SK-N-SH (cell line): ENCODE measurements around the gene HSPBP1. TPM values are rescaled to one million over a fixed set of nuclear protein-coding genes. Genes with fewer than 3 reads are reported as not detected.

Source experiments
- CTCF ChIA-PET: fragments of 300-600, 350-600 bp; formaldehyde crosslinking; extraction: SDS; loops from one replicate; lab custom pipeline; 2021; lab: Yijun Ruan, JAX
- POLR2A ChIA-PET: fragments of 350-600 bp; sonication (Branson Sonifier 250); formaldehyde crosslinking; extraction: SDS; loops from one replicate; lab custom pipeline; 2020; ENCODE audit warnings: antibody characterized with exemption, inconsistent platforms; lab: Yijun Ruan, JAX
- DNase-seq: peaks from one replicate; pipeline ENCODE4 v3.0.0; 2012
- H2AFZ ChIP-seq: fragments of 200-600 bp; sonication (generic); 2 replicates; pipeline ENCODE4 v1.8.1; 2016; ENCODE audit warnings: antibody characterized with exemption, mild to moderate bottlenecking, low read depth
- H3F3A ChIP-seq: fragments of 200-600 bp; sonication (generic); replicated peaks from 2 replicates; pipeline ENCODE3; 2016; ENCODE audit warnings: antibody characterized with exemption, mild to moderate bottlenecking; ENCODE audit not compliant: insufficient read depth
- H3K27ac ChIP-seq, 2 experiments: fragments of 200-500 bp in 1 of 2; fragments of 200-600 bp in 1 of 2; sonication (Bioruptor generic) in 1 of 2; sonication (generic), shearing (Covaris generic) in 1 of 2; 2 replicates each; pipeline versions ENCODE4 v1.5.1 to v1.6.1; 2014 to 2016; ENCODE audit warnings: low read depth in 2 of 2, inconsistent platforms in 1 of 2, low read length in 1 of 2, mild to moderate bottlenecking in 1 of 2, mixed read lengths in 1 of 2
- H3K27me3 ChIP-seq: fragments of 200-600 bp; sonication (generic), shearing (Covaris generic); 2 replicates; pipeline ENCODE4 v1.6.1; 2016; ENCODE audit warnings: mixed run types; ENCODE audit not compliant: insufficient read depth
- H3K36me3 ChIP-seq, 2 experiments: fragments of 200-500 bp in 1 of 2; fragments of 200-600 bp in 1 of 2; sonication (Bioruptor generic) in 1 of 2; sonication (generic) in 1 of 2; replicated peaks in 1 of 2; 2 replicates each; pipeline versions ENCODE3 to v1.5.1; 2014 to 2016; ENCODE audit warnings: low read length in 1 of 2, mild to moderate bottlenecking in 1 of 2; ENCODE audit not compliant: insufficient read depth in 2 of 2, control insufficient read depth in 1 of 2
- H3K4me1 ChIP-seq, 2 experiments: fragments of 200-500 bp in 1 of 2; fragments of 200-600 bp in 1 of 2; sonication (Bioruptor generic) in 1 of 2; sonication (generic), shearing (Covaris generic) in 1 of 2; 2 replicates each; pipeline versions ENCODE4 v1.5.1 to v1.6.1; 2014 to 2016; ENCODE audit warnings: low read depth in 1 of 2, low read length in 1 of 2, mixed run types in 1 of 2; ENCODE audit not compliant: insufficient read depth in 2 of 2, control insufficient read depth in 1 of 2
- H3K4me2 ChIP-seq: fragments of 200-600 bp; sonication (generic), shearing (Covaris generic); 2 replicates; pipeline ENCODE4 v1.6.1; 2017; ENCODE audit warnings: mixed run types
- H3K4me3 ChIP-seq, 2 experiments: fragments of 200-500 bp in 1 of 2; fragments of 200-600 bp in 1 of 2; sonication (Bioruptor generic) in 1 of 2; sonication (generic), shearing (Covaris generic) in 1 of 2; 2 replicates each; pipeline versions ENCODE4 v1.5.1 to v1.8.1; 2014 to 2016; ENCODE audit warnings: low read depth in 2 of 2, inconsistent platforms in 1 of 2, low read length in 1 of 2, mild to moderate bottlenecking in 1 of 2, mixed read lengths in 1 of 2, moderate library complexity in 1 of 2
- H3K79me2 ChIP-seq: fragments of 200-600 bp; sonication (generic); 2 replicates; pipeline ENCODE4 v1.8.1; 2017; ENCODE audit warnings: mild to moderate bottlenecking; ENCODE audit not compliant: insufficient read depth
- H3K9ac ChIP-seq: fragments of 200-600 bp; sonication (generic); 2 replicates; pipeline ENCODE4 v1.6.1; 2017; ENCODE audit warnings: mixed run types
- H3K9me2 ChIP-seq: fragments of 200-600 bp; sonication (generic); 2 replicates; pipeline ENCODE4 v1.6.1; 2017; ENCODE audit warnings: mixed run types
- H3K9me3 ChIP-seq: fragments of 200-600 bp; sonication (generic); 2 replicates; pipeline ENCODE4 v1.6.1; 2017; ENCODE audit warnings: mixed run types, mild to moderate bottlenecking, moderate library complexity
- H4K20me1 ChIP-seq: fragments of 200-600 bp; sonication (generic); 2 replicates; pipeline ENCODE4 v1.6.1; 2017; ENCODE audit warnings: mild to moderate bottlenecking, mixed run types; ENCODE audit not compliant: insufficient read depth
- CHD2 ChIP-seq: fragments of 150-350 bp; IDR thresholded peaks from 2 replicates; pipeline ENCODE4 v1.6.1; 2018; ENCODE audit warnings: low read length; ENCODE audit not compliant: partially characterized antibody
- EP300 ChIP-seq, 2 experiments: IDR thresholded peaks; 2 replicates each; pipeline versions ENCODE4 v1.4.0 to v1.6.1; 2012; ENCODE audit warnings: borderline replicate concordance in 1 of 2, low read depth in 1 of 2, low read length in 1 of 2
- EZH2phosphoT487 ChIP-seq: fragments of 200-600 bp; sonication (generic); IDR thresholded peaks from 2 replicates; pipeline ENCODE4 v1.6.1; 2017; ENCODE audit warnings: low read depth, mixed run types, mild to moderate bottlenecking, antibody characterized with exemption, moderate library complexity, borderline replicate concordance
- FOSL2 ChIP-seq: IDR thresholded peaks from 2 replicates; pipeline ENCODE4 v1.4.0; 2012; ENCODE audit warnings: low read depth, mild to moderate bottlenecking, moderate library complexity, borderline replicate concordance
- FOXJ3 ChIP-seq: sonication (generic); formaldehyde crosslinking; IDR thresholded peaks from 2 replicates; pipeline ENCODE4 v1.5.1; 2020; ENCODE audit warnings: mild to moderate bottlenecking, missing genetic modification reagents
- GABPA ChIP-seq: IDR thresholded peaks from 2 replicates; pipeline ENCODE4 v1.4.0; 2012; ENCODE audit warnings: low read depth, mild to moderate bottlenecking
- JUND ChIP-seq: IDR thresholded peaks from 2 replicates; pipeline ENCODE4 v1.4.0; 2012
- MEF2A ChIP-seq: IDR thresholded peaks from 2 replicates; pipeline ENCODE4 v1.4.0; 2012; ENCODE audit warnings: low read depth, borderline replicate concordance
- POLR2AphosphoS5 ChIP-seq: IDR thresholded peaks from 2 replicates; pipeline ENCODE4 v1.6.1; 2012; ENCODE audit warnings: low read depth, low read length
- RFX5 ChIP-seq: IDR thresholded peaks from 2 replicates; pipeline ENCODE4 v1.6.1; 2012; ENCODE audit warnings: mild to moderate bottlenecking, improper control_type of control experiment, low read length
- TCF12 ChIP-seq: IDR thresholded peaks from 2 replicates; pipeline ENCODE4 v1.4.0; 2012
- YY1 ChIP-seq: IDR thresholded peaks from 2 replicates; pipeline ENCODE4 v1.4.0; 2012; ENCODE audit warnings: low read depth, mild to moderate bottlenecking
- WGBS: methylation state at CpG from one replicate; pipeline ENCODE4 v1.1.6; 2017; ENCODE audit warnings: low lambda C conversion rate; 5-methylcytosine and 5-hydroxymethylcytosine counted together
- polyA plus RNA-seq, 3 experiments: library from polyadenylated mRNA; depleted of rRNA; stranded (reverse); fragments of >200 nt; gene quantifications; 2 replicates each; pipeline ENCODE4 v1.2.3, GENCODE V29; 2012
- TF ChIP-seq, protein P1 (sequence below): fragments of 150-350 bp; IDR thresholded peaks from 2 replicates; pipeline ENCODE4 v1.6.1; 2017; ENCODE audit warnings: antibody characterized with exemption, low read length, low read depth, borderline replicate concordance
- TF ChIP-seq, protein P2 (sequence below): IDR thresholded peaks from 2 replicates; pipeline ENCODE4; 2012

HSPBP1 gene
- polyA plus RNA-seq, 1 of the 3 experiments (the other 2 are of a cell fraction), result 55.4 TPM

DNA sequence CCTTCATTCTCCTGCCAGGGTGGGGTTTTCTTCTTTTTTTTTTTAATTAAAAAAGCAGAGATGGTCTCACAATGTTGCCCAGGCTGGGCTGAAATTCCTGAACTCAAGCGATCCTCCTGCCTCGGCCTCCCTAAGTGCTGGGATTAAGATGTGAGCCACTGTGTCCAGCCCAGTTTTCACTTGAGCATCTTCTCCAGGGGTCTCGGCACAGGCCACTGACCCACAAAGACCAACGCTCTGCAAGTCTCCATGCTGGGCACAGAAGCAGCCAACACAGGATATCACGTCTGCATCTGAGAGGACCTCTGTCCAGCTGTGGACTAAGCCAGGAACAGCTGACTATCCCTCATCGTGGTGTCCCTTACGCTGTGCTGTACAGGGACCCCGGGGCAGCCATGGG is 41.9 kb downstream of the HSPBP1 start:
- CTCF ChIA-PET, result interaction anchor here (1.1 kb wide), 1 partner anchor 10 kb away, joined by 5 read pairs; no protein-coding TSS in a partner anchor
- no peaks in the 10 kb centered on the region for H3K4me1 ChIP-seq
- no peak overlapping the region for H3K4me3 ChIP-seq
- H3K79me2 ChIP-seq, result no peaks in the 10 kb centered on the region
- H3K9ac ChIP-seq, result no peak overlapping the region
- H3K4me2 ChIP-seq, result no peak overlapping the region
- no peaks in the 10 kb centered on the region for H3K9me2 ChIP-seq
- H3K27me3 ChIP-seq, result no peaks in the 10 kb centered on the region
- peaks cover 33 to 74% of the 10 kb centered on the region in 2 experiments for H3K36me3 ChIP-seq
- no peaks in the 10 kb centered on the region for H3K9me3 ChIP-seq
- WGBS, result 93% methylated on average over 7 of the region's 8 CpGs
- no peak for TF ChIP-seq TCF12
- no peak for TF ChIP-seq EP300 (IDR thresholded peaks at IDR 0.05; ENCODE audit: borderline replicate concordance in 1 of 2, low read depth in 1 of 2, low read length in 1 of 2)
- no peak for TF ChIP-seq GABPA
- TF ChIP-seq RFX5, result no peak
- no peak for TF ChIP-seq MEF2A
- TF ChIP-seq, protein P1, sequence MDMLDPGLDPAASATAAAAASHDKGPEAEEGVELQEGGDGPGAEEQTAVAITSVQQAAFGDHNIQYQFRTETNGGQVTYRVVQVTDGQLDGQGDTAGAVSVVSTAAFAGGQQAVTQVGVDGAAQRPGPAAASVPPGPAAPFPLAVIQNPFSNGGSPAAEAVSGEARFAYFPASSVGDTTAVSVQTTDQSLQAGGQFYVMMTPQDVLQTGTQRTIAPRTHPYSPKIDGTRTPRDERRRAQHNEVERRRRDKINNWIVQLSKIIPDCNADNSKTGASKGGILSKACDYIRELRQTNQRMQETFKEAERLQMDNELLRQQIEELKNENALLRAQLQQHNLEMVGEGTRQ, result no peak
- no peak for TF ChIP-seq JUND
- no peak for TF ChIP-seq YY1
- TF ChIP-seq POLR2AphosphoS5, result no peak
- no peak for TF ChIP-seq CHD2
- TF ChIP-seq, protein P2, sequence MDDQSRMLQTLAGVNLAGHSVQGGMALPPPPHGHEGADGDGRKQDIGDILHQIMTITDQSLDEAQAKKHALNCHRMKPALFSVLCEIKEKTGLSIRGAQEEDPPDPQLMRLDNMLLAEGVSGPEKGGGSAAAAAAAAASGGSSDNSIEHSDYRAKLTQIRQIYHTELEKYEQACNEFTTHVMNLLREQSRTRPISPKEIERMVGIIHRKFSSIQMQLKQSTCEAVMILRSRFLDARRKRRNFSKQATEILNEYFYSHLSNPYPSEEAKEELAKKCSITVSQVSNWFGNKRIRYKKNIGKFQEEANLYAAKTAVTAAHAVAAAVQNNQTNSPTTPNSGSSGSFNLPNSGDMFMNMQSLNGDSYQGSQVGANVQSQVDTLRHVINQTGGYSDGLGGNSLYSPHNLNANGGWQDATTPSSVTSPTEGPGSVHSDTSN, result no peak
- no peak for DNase-seq
- POLR2A ChIA-PET, result no interaction called here
- no peak overlapping the region for H3K27ac ChIP-seq
- H4K20me1 ChIP-seq, result no peaks in the 10 kb centered on the region
- H2AFZ ChIP-seq, result no peak overlapping the region
- no peaks in the 10 kb centered on the region for H3F3A ChIP-seq

GRCh38 chr19:55232986-55233385 is 46.9 kb downstream of the HSPBP1 start:
- Histone ChIP-seq H3K27ac (no peak overlapping the region), H3K4me1 (peaks cover 0 to 20% of the 10 kb centered on the region in 2 experiments; a peak in 1 of 4 replicates), H3K4me3 (no peak overlapping the region), H3F3A (no peaks in the 10 kb centered on the region), H3K4me2 (no peak overlapping the region), H3K9ac (no peak overlapping the region), H3K36me3 (peaks cover 27 to 72% of the 10 kb centered on the region in 2 experiments), H3K79me2 (no peaks in the 10 kb centered on the region), H4K20me1 (no peaks in the 10 kb centered on the region), H3K9me3 (no peaks in the 10 kb centered on the region), H2AFZ (no peak overlapping the region), H3K27me3 (no peaks in the 10 kb centered on the region), H3K9me2 (no peaks in the 10 kb centered on the region)
- DNase-seq, result no peak
- 90% methylated on average over 5 of the region's 5 CpGs for WGBS
- ChIA-PET POLR2A (no interaction called here), CTCF (no interaction called here)
- TF ChIP-seq JUND (no peak), RFX5 (no peak), FOXJ3 (no peak), FOSL2 (no peak), EZH2phosphoT487 (no peak)
